Measurements from ENCODE around the gene TP53I13.

GRCh38 chr17:29612094-29612403, 43.5 kb downstream of the TP53I13 start:
- TF ChIP-seq POLR2AphosphoS5 (IDR thresholded peaks at IDR 0.05; ENCODE audit: low read depth, low read length): no peak
- TF ChIP-seq TAF1 (IDR thresholded peaks at IDR 0.05; ENCODE audit: borderline replicate concordance, low read depth, low read length): no peak
- no peak for TF ChIP-seq POLR2A (IDR thresholded peaks at IDR 0.05; ENCODE audit: low read depth, low read length)
